HG03175 (cell line): ENCODE measurements around the gene RNF125.

Source experiments
- ATAC-seq: cut with Tn5 transposase; IDR thresholded peaks from one replicate; pipeline ENCODE4 v1.9.1; 2021; ENCODE audit warnings: mild to moderate bottlenecking, moderate library complexity; ENCODE audit not compliant: unreplicated experiment

Gene RNF125

GRCh38 chr18:32021756-32022564, 3.3 kb downstream of the RNF125 start:
- ATAC-seq: no peak

GRCh38 chr18:32025744-32026143, 7.1 kb downstream of the RNF125 start:
- no peak for ATAC-seq

DNA sequence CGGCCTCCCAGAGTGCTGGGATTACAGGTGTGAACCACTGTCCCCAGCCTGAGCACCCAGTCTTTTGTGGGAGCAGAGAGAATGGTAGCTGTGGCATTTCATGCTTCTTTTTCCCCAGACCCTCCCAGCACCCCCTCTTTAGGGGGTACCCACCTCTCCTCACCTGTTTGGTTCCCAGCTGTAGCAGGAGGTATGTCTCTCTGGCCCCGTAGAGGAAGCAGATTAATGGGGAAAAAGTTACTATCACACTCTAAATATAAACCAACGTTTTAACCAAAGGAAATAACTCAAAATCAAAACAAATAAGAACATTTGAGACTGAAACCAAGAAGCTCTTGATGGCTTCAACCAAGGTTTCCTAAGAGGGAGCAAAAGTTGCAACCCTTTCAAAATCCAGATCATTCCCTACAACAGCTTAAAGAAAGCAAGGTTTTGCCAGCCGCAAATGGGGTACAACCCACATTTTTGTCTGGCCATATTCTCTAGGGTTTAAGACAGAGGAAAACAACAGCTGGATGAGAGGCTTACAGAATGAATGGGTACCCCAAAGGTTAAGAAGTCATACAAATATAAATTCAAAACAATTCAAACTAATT, 8.0 kb downstream of the RNF125 start:
- no peak for ATAC-seq

- ATAC-seq: no peak
These were observed 10.9 kb downstream of the RNF125 start for GRCh38 chr18:32029558-32029957.

- no peak for ATAC-seq
These were observed 14.0 kb downstream of the RNF125 start for GRCh38 chr18:32032609-32033008.

DNA sequence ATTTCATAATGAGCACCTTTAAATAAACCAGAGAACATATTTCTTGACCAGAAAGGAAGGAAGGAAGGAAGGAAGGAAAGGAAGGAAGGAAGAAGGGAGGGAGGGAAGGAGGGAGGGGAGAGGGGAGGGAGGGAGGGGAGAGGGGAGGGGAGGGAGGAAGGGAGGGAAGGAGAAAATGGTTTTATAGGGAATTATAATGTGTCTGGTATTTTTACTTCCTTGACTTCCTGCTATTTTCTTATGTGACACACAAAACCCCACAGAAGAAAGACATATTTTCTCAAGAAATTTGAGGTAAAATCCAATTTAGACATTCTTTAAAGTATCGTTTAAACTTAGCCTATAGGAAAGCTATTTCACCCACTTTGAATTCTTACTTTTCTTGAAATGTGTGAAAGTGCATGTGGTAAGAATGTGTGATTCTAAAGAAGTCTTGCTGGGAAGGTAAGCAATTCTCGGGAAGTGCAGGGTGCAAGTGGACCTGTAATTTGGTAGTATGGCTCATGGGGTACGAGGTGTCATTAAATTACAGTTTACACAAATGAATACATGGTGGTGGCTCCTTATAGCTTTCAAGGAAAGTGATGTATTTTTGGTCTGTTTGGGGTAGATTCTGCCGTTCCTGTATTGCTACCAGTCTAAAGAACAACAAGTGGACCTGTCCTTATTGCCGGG, 18.0 kb downstream of the RNF125 start:
- ATAC-seq: no peak

DNA sequence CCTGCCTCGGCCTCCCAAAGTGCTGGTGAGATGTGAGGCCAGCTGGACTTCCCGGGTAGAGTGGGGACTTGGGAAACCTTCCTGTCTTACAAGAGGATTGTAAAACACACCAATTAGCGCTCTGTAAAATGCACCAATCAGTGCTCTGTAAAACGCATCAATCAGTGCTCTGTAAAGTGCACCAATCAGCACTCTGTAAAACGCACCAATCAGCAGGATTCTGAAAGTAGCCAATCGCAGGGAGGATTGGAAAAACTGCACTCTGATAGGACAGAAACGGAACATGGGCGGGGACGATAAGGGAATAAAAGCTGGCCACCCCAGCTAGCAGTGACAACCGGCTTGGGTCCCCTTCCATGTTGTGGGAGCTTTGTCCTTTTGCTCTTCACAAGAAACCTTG, 19.0 kb downstream of the RNF125 start:
- ATAC-seq: no peak

GRCh38 chr18:32040936-32041335, 22.3 kb downstream of the RNF125 start:
- ATAC-seq: no peak

- ATAC-seq: no peak
These were observed 23.7 kb downstream of the RNF125 start for GRCh38 chr18:32042337-32042736.

DNA sequence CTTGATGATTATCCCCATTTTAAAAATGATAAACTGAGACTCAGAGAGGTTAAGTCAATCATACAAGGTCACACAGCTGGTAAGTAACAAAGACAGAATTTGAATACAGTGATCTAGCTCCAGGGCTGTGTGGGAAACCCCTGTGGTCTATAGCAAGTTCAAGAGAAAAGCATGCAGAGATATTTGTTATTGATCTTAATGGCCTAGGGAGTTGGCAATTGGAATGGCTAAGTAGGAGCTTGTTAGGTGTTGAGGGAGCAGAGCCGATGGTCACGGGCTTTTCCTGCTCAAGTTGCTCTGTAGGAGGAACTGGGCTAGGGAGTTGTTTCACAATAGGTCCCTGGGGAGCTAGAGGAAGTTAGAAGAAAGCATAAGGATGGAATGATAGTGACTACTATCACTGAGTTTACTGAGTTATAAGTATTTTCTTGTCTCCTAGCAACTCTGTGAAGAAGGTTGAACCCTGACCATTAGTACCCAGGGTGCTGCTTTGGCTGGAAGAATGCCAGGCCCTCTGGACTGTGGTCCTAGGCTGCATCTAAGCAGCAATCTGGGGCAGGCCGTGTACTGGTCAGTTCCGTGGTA, 30.0 kb downstream of the RNF125 start:
- peak; percentile 81 for ATAC-seq

- ATAC-seq: peak; percentile 38
These were observed 31.0 kb downstream of the RNF125 start for GRCh38 chr18:32049393-32050171.

- ATAC-seq: no peak
These were observed 38.2 kb downstream of the RNF125 start for GRCh38 chr18:32056613-32057358.

DNA sequence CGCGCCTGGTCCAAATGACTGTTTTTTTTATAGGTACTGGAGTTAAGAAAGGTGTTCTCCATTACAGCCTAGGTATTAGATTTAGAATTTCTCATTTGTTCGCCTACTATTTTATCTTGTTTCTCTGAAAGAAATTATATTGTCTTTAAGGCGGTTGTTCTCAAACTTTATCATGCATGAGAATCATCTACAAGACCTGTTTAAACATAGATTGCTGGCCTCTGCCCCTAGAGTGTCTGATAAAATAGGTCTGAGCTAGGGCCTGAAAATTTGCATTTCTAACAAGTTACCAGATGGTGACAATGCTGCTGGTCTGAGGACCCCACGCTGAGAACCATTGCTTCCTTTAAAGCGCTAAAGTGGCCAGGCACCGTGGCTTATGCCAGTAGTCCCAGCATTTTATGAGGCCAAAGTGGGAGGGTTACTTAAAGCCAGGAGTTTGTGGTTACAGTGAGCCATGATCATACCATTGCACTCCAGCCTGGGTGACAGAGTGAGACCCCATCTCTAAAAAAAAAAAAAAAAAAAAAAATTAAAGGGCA, 39.1 kb downstream of the RNF125 start:
- no peak for ATAC-seq

GRCh38 chr18:32060026-32060425, 41.4 kb downstream of the RNF125 start:
- no peak for ATAC-seq

DNA sequence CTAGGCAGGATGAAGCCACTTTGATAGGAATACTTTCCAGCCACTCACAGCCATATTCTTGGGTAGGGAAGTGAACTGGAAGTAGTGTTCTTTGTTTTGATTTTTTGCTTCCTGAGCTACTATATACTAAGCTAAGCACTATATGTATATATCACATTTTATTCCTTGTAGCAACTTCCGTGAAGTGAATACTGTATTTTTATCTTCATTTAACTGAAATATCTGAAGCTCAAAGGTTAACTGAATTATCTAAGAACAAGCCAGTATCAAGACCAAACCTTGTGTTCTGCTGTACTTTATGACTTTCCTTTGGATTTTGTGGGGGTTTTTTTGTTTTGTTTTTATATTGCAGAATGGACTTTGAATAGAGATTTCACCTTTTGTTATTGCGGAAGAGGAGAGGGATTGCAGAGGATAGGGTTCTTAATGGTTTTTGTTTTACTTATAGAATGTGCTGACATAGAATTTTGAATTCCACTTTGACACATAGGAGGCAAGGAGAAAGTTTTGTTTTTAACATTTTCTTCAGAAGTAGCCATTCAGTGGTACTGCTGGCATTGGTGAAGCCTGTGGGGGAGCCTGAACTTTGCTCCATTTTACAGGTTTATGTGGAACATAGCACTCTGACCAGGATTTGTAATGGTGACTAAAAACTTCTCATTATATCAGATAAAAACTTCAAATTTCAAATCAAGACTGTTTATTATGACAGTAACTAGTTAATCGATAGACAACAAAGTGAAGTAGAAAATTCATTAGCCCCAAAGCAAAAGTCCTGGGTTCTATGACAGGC, 48.9 kb downstream of the RNF125 start:
- no peak for ATAC-seq

DNA sequence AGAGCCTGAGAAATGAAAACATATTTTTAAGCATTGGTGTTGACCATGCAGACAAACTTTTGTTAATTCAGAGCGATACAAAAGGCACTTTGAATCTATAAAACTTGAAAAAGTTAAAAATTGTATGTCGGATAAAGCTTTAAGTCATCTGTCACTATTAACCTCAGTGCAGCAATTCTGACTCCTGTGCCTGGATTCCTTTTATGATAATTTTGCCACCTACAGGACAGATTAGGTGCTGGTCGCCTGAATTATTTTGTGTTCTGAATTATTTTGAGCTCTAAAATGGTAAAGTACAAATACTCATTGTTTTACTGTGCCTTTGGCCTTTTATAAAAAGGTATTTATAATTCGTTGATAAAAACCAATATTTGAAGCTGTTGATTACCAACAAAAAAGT, 53.7 kb downstream of the RNF125 start:
- peak; percentile 63 for ATAC-seq

GRCh38 chr18:32074206-32074605, 55.6 kb downstream of the RNF125 start:
- ATAC-seq: no peak

DNA sequence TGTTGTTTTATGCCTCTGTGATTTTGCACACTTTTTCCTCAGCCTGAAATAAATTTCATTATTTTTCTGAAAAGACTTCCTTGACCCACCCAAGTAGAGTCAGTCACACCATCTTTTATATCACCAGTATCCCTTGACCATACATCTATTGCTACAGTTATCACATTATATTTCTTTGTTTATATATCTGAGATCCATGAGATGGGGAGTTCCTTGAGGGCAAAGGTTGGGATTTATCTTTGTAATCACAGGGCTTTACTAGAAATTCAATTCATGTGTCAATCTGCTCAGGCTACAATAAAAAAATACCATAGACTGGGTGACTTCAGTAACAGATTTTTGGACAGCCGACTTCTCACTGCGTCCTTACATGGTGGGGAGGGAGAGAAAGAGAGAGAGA, 60.2 kb downstream of the RNF125 start:
- no peak for ATAC-seq

- ATAC-seq: no peak
These were observed 63.3 kb downstream of the RNF125 start for GRCh38 chr18:32081881-32082280.
